ENCODE results near the gene DCHS2.
"Not testable (repeated sequence)": the region's sequence is repeated elsewhere in the genome, so short reads cannot be mapped to it uniquely, and the experiment has no call there.

Gene DCHS2

DNA sequence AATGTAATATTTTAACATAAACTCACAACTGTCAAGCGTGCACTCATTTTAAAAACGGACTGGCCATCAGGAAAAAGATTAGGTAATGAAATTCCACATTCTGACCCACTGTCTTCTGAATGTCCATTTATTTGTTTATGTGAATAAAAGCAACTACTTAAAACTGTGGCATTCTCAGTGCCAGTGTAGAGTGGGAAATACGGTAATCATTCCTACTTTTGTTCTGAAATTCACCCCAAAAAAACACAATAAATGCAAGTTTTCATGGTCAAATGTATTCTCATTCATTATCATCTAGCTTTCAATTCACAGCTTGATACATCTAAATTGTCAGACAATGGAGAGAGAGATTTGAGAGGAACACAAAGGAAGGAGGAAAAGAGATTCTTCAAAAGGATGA lies 260.9 kb downstream of the DCHS2 start:
- no peak for DNase-seq
- TF ChIP-seq, protein P1, sequence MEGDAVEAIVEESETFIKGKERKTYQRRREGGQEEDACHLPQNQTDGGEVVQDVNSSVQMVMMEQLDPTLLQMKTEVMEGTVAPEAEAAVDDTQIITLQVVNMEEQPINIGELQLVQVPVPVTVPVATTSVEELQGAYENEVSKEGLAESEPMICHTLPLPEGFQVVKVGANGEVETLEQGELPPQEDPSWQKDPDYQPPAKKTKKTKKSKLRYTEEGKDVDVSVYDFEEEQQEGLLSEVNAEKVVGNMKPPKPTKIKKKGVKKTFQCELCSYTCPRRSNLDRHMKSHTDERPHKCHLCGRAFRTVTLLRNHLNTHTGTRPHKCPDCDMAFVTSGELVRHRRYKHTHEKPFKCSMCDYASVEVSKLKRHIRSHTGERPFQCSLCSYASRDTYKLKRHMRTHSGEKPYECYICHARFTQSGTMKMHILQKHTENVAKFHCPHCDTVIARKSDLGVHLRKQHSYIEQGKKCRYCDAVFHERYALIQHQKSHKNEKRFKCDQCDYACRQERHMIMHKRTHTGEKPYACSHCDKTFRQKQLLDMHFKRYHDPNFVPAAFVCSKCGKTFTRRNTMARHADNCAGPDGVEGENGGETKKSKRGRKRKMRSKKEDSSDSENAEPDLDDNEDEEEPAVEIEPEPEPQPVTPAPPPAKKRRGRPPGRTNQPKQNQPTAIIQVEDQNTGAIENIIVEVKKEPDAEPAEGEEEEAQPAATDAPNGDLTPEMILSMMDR (IDR thresholded peaks at IDR 0.05) = no peak
- H3K9me3 ChIP-seq = no peaks in the 10 kb centered on the region
- H3K36me3 ChIP-seq = no peaks in the 10 kb centered on the region
- no peaks in the 10 kb centered on the region for H3K27me3 ChIP-seq
- H3K27ac ChIP-seq = no peak overlapping the region
- no peaks in the 10 kb centered on the region for H3K4me1 ChIP-seq
- intact Hi-C loops (cut with DNase I; ENCODE audit: low total_unique reads) = no loop called here
- H3K4me3 ChIP-seq = no peak overlapping the region

DNA sequence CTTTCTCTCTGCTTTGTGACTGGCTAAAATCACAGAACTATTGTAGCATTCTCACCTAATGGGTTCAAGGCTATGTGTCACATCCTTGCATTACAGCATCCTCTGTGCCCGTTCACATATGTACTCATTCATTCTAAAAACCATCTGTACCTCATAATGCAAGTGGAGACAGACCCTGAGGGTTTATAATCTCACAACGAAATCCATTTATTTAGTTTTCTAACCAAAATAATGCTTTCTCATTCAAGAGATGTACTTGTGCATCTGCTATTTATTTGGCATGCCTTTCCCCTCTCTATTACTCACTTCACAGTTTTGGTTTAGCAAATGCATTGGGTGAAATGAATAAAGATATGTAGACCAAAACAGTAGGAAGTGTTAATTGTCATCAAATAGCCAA lies 261.5 kb downstream of the DCHS2 start:
- TF ChIP-seq, protein P1 (IDR thresholded peaks at IDR 0.05) = no peak
- H3K36me3 ChIP-seq = no peaks in the 10 kb centered on the region
- intact Hi-C loops (cut with DNase I; ENCODE audit: low total_unique reads) = no loop called here
- no peak for DNase-seq
- H3K4me1 ChIP-seq = no peaks in the 10 kb centered on the region
- H3K27me3 ChIP-seq = no peaks in the 10 kb centered on the region
- H3K4me3 ChIP-seq = no peak overlapping the region
- no peak overlapping the region for H3K27ac ChIP-seq
- H3K9me3 ChIP-seq = no peaks in the 10 kb centered on the region

DNA sequence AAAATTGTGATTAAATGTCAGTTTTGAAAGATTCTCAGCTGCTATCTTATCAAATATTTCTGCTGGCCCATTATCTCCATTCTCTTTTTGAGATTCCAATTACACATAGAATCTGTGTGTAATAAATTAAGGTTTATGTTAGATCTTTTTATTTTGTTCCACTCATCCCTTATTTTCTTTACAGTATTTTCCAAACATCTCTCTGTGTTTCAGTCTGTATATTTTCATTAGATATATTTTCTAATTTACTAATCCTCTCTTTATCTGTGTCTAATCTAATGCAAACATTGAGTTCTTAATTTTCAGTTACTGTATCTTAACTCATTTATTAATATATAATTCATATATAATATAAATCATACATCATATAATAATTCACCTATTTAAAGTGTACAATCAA lies 268.7 kb downstream of the DCHS2 start:
- Histone ChIP-seq H3K9me3 (peaks cover 0 to 27% (median 13%) of the 10 kb centered on the region in 3 donors), H3K4me3 (no peak overlapping the region), H3K36me3 (no peaks in the 10 kb centered on the region), H3K27ac (no peak overlapping the region), H3K27me3 (no peaks in the 10 kb centered on the region), H3K4me1 (no peaks in the 10 kb centered on the region)
- no peak for DNase-seq
- intact Hi-C loops (cut with DNase I; ENCODE audit: low total_unique reads) = no loop called here
- TF ChIP-seq, protein P1 (IDR thresholded peaks at IDR 0.05) = no peak

DNA sequence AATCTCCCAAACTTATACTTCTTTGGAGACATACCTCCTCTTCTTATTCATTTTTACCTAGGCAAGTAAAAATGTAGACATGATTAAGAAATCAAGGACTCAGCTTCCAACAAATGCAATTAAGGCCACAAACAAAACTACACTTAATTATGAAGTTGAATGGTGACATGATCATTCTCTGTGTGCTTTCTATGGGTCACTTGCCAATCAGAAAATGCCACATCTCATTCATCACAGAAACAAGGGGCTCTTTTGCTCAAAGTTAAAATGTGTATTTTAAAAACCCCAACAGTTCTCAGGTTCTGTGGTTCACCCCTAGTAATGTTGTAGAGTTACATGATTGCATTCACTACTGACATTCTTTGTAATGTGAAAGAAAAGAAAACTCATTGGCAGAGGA lies 273.5 kb downstream of the DCHS2 start:
- H3K4me3 ChIP-seq = no peak overlapping the region
- intact Hi-C loops (cut with DNase I; ENCODE audit: low total_unique reads) = no loop called here
- H3K27ac ChIP-seq = no peak overlapping the region
- H3K9me3 ChIP-seq = peaks cover 0 to 21% (median 6%) of the 10 kb centered on the region in 3 donors
- no peak for DNase-seq
- no peaks in the 10 kb centered on the region for H3K4me1 ChIP-seq
- no peaks in the 10 kb centered on the region for H3K36me3 ChIP-seq
- H3K27me3 ChIP-seq = no peaks in the 10 kb centered on the region
- TF ChIP-seq, protein P1 (IDR thresholded peaks at IDR 0.05) = no peak

DNA sequence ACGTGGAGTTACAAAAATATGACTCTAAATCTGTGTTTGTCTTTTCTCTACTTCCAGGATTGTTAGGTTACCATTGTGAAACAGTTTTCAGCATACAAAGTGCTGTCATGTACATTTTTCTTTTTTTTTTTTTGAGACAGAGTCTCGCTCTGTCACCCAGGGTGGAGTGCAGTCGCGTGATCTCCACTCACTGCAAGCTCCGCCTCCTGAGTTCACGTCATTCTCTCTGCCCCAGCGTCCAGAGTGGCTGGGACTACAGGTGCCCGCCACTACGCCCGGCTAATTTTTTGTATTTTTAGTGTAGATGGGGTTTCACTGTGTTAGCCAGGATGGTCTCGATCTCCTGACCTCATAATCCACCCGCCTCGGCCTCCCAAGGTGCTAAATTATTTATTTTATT lies 274.2 kb downstream of the DCHS2 start:
- H3K36me3 ChIP-seq; intact Hi-C loops (cut with DNase I; ENCODE audit: low total_unique reads); H3K4me1 ChIP-seq; DNase-seq; H3K4me3 ChIP-seq; H3K27me3 ChIP-seq; H3K27ac ChIP-seq: not testable (repeated sequence)
- H3K9me3 ChIP-seq = peaks cover 0 to 14% (median under 1%) of the 10 kb centered on the region in 3 donors

DNA sequence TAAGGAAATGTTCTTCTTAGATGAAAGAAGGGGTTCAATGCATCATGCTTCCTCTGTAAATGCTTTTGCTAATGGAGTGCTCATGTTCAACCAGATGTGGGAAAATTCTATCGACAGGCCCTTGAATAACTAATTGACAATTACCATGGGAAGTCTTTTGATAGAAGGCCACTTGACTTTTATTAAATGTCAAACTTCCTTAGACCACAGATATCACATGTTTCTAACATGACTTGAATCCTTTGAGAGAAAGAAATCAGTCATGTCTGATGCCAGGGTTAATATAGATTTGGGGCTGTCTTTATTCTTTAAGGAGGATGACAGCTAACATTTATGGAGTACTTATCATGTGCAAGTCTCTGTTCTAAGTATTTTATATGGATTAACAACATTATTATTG lies 280.1 kb downstream of the DCHS2 start:
- intact Hi-C loops (cut with DNase I; ENCODE audit: low total_unique reads) = no loop called here
- TF ChIP-seq, protein P1 (IDR thresholded peaks at IDR 0.05) = no peak
- Histone ChIP-seq H3K36me3 (no peaks in the 10 kb centered on the region), H3K9me3 (no peaks in the 10 kb centered on the region), H3K4me3 (no peak overlapping the region), H3K4me1 (no peaks in the 10 kb centered on the region), H3K27ac (no peak overlapping the region), H3K27me3 (no peaks in the 10 kb centered on the region)
- no peak for DNase-seq
